ENCODE measurements around the gene TDRD10.

DNA sequence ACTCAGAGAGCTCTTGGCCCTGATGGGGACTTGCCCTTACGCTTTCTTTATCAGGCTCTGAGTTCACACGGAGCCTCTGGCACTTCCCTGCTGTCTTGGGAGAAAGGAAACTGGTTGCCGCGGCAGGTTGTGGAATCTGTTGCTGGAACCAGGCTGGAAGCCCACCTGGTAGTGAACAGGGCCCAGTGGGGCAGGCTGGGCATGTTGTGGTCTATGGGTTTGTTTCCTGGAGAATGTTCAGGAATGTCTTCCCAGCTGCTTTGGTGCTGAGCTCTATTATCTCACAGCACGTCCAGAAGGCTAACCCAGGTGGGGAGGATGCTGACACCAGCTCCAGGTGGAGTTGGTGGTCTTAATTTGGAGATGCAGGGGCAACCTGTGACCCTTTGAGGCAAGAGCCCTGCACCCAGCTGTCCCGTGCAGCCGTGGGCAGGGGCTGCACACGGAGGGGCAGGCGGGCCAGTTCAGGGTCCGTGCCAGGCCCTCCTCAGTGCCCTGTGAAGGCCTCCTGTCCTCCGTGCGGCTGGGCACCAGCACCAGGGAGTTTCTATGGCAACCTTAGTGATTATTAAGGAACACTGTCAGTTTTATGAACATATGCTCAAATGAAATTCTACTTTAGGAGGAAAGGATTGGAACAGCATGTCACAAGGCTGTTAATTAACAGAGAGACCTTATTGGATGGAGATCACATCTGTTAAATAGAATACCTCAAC lies 33.3 kb upstream of the TDRD10 start:
- TF ChIP-seq POLR2A (IDR thresholded peaks at IDR 0.05; ENCODE audit: low read depth, low read length) (no peak), POLR2AphosphoS5 (IDR thresholded peaks at IDR 0.05; ENCODE audit: low read depth, low read length) (no peak)
